ENCODE measurements around the gene COQ10A.

The COQ10A gene

DNA sequence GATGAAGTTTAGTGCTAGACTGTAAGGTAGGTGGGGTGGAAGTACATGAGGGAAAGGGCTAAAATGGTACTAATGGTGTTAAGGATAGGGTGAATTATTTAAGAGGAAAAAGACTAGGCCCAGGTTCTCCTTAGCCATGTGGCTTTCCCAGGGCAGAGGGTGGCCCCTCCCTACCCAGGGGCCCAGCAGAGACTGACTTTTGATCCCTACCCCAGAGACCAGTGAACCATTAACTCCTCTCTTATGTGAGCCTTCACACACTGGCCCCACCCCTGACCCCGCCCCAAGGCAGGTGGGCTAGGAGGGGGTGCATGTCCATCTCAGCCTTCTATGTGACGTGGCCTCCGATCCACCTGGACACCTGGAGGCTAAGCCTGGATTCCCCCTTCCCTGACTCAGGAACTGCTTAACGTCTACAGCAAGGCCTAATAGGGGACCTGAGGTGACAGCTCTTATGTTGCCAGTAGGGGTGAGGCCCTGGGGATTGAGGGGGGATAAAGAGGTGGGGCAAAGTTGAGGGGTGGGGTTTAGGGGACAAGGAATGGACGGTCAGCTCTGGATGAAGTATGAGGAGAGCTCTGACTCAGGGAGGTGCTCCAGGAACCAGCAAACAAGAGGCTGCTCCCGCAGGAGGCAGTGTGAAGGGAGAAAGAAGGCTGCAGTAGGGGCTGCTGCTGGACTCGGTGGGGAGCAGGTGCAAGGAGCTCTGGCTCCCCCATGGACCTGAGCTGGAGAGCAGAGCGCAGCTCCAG lies 36.1 kb upstream of the COQ10A start:
- CTCF ChIA-PET, result interaction anchor here (0.5 to 0.9 kb wide), 2 partner anchors 103 to 228 kb away, joined by 3 read pairs; partner anchors contain the start of gene ESYT1
- no peak for TF ChIP-seq ZNF384 (IDR thresholded peaks at IDR 0.05)
- TF ChIP-seq LEF1 (IDR thresholded peaks at IDR 0.05; ENCODE audit: borderline replicate concordance), result no peak
- TF ChIP-seq L3MBTL2 (conservative IDR thresholded peaks at IDR 0.05), result no peak
- no peak for TF ChIP-seq HDGF (IDR thresholded peaks at IDR 0.05; ENCODE audit: borderline replicate concordance)
- TF ChIP-seq CTBP1 (IDR thresholded peaks at IDR 0.05; ENCODE audit: borderline replicate concordance), result no peak
- TF ChIP-seq SUZ12 (IDR thresholded peaks at IDR 0.05), result no peak

DNA sequence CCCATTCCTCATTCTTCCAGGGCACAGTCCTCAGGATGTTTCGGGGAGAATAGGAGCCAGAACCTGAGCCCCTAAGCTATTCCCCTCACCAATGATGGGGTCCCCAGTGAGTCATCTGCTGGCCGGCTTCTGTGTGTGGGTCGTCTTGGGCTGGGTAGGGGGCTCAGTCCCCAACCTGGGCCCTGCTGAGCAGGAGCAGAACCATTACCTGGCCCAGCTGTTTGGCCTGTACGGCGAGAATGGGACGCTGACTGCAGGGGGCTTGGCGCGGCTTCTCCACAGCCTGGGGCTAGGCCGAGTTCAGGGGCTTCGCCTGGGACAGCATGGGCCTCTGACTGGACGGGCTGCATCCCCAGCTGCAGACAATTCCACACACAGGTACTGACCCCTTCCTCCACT lies 35.6 kb upstream of the COQ10A start:
- CTCF ChIA-PET, result interaction anchor here (0.5 to 0.9 kb wide), 2 partner anchors 103 to 229 kb away, joined by 3 read pairs; partner anchors contain the start of gene ESYT1
- POLR2A ChIA-PET, result interaction anchor here (1.0 to 3.0 kb wide), 2 partner anchors 9 to 85 kb away, joined by 3 to 18 read pairs; partner anchors contain the start of genes CNPY2 and RNF41
- TF ChIP-seq ARNT (IDR thresholded peaks at IDR 0.05), result no peak
- no peak for TF ChIP-seq SP1 (IDR thresholded peaks at IDR 0.05)
- no peak for TF ChIP-seq LEF1 (IDR thresholded peaks at IDR 0.05; ENCODE audit: borderline replicate concordance)
- TF ChIP-seq SUZ12 (IDR thresholded peaks at IDR 0.05), result no peak
- TF ChIP-seq FOXM1 (IDR thresholded peaks at IDR 0.05; ENCODE audit: borderline replicate concordance), result no peak
- no peak for TF ChIP-seq BHLHE40 (IDR thresholded peaks at IDR 0.05; ENCODE audit: borderline replicate concordance)

More for the DNA sequence above, 36.1 kb upstream of the COQ10A start:
- POLR2A ChIA-PET, result interaction anchor here (1.0 to 3.0 kb wide), 2 partner anchors 9 to 85 kb away, joined by 3 to 18 read pairs; partner anchors contain the start of genes CNPY2 and RNF41
- DNase-seq (ENCODE audit: extremely low spot score), result no peak

DNA sequence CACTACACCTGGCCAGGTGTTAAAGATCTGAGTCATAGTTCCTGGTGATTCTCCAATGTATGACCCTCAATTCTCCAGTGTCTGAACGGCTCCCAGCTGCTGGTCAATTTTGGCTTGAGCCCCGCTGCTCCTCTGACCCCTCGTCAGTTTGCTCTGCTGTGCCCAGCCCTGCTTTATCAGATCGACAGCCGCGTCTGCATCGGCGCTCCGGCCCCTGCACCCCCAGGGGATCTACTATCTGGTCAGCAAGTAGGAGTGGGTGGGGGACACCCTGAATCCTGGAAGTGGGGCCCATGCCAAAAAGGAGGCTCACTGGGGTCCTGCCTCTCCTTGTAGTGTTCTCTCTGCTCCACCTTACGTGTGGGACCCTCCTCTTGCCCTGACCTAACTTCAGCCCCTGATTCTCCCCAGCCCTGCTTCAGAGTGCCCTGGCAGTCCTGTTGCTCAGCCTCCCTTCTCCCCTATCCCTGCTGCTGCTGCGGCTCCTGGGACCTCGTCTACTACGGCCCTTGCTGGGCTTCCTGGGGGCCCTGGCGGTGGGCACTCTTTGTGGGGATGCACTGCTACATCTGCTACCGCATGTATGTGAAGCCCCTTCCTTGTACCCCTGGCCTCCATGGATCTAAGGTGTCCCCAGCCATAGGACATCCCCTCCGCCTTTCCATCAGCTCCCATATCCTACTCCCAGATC lies 31.9 kb upstream of the COQ10A start:
- TF ChIP-seq, protein P1, sequence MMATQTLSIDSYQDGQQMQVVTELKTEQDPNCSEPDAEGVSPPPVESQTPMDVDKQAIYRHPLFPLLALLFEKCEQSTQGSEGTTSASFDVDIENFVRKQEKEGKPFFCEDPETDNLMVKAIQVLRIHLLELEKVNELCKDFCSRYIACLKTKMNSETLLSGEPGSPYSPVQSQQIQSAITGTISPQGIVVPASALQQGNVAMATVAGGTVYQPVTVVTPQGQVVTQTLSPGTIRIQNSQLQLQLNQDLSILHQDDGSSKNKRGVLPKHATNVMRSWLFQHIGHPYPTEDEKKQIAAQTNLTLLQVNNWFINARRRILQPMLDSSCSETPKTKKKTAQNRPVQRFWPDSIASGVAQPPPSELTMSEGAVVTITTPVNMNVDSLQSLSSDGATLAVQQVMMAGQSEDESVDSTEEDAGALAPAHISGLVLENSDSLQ (IDR thresholded peaks at IDR 0.05), result no peak
- TF ChIP-seq ARNT (IDR thresholded peaks at IDR 0.05), result no peak
- TF ChIP-seq LEF1 (IDR thresholded peaks at IDR 0.05; ENCODE audit: borderline replicate concordance), result no peak
- no peak for TF ChIP-seq CTBP1 (IDR thresholded peaks at IDR 0.05; ENCODE audit: borderline replicate concordance)
- TF ChIP-seq SUZ12 (IDR thresholded peaks at IDR 0.05), result no peak
- no peak for TF ChIP-seq FOXM1 (IDR thresholded peaks at IDR 0.05; ENCODE audit: borderline replicate concordance)
- TF ChIP-seq BHLHE40 (IDR thresholded peaks at IDR 0.05; ENCODE audit: borderline replicate concordance), result no peak
- no peak for TF ChIP-seq ELF4 (IDR thresholded peaks at IDR 0.05)
- DNase-seq (ENCODE audit: extremely low spot score), result no peak
- CTCF ChIA-PET, result interaction anchor here (1.4 kb wide), 1 partner anchor 27 kb away, joined by 4 read pairs; no protein-coding TSS in a partner anchor
- POLR2A ChIA-PET, result interaction anchor here (1.1 to 2.7 kb wide), 4 partner anchors 13 to 72 kb away, joined by 3 to 18 read pairs (median 6); partner anchors contain the start of gene RNF41

More for the DNA sequence above, 35.6 kb upstream of the COQ10A start:
- no peak for DNase-seq (ENCODE audit: extremely low spot score)

DNA sequence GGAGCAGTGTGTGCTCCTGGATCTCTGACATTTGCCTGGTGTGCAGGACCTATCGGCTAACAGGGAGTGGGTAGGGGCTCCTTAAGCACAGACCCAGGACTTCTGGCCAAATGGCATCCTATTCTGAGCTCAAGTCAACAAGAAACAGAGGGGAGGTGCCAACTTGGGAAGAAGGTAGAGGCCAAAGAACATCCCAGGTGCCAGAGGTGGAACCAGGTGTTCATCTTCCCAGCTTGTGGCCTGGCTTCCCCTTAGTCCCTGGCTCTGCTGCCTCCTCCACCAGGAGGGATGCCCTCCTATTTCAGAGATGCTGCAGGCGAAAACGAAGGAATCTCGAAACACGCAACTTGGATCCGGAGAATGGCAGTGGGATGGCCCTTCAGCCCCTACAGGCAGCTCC lies 30.7 kb upstream of the COQ10A start:
- CTCF ChIA-PET, result interaction anchor here (0.6 to 1.4 kb wide), 3 partner anchors 8 to 116 kb away, joined by 3 read pairs; no protein-coding TSS in a partner anchor
- DNase-seq (ENCODE audit: extremely low spot score), result no peak
- TF ChIP-seq FOXM1 (IDR thresholded peaks at IDR 0.05; ENCODE audit: borderline replicate concordance), result no peak
- TF ChIP-seq NFRKB (IDR thresholded peaks at IDR 0.05), result no peak
- no peak for TF ChIP-seq FOXA1 (IDR thresholded peaks at IDR 0.05)
- no peak for TF ChIP-seq ARNT (IDR thresholded peaks at IDR 0.05)
- no peak for TF ChIP-seq SUZ12 (IDR thresholded peaks at IDR 0.05)
- TF ChIP-seq ELF4 (IDR thresholded peaks at IDR 0.05), result no peak
- TF ChIP-seq BHLHE40 (IDR thresholded peaks at IDR 0.05; ENCODE audit: borderline replicate concordance), result no peak
- TF ChIP-seq HDGF (IDR thresholded peaks at IDR 0.05; ENCODE audit: borderline replicate concordance), result no peak
- no peak for TF ChIP-seq SP1 (IDR thresholded peaks at IDR 0.05)
- TF ChIP-seq, protein P1 (IDR thresholded peaks at IDR 0.05), result no peak
- TF ChIP-seq L3MBTL2 (conservative IDR thresholded peaks at IDR 0.05), result no peak
- no peak for TF ChIP-seq TARDBP (IDR thresholded peaks at IDR 0.05)
- TF ChIP-seq LEF1 (IDR thresholded peaks at IDR 0.05; ENCODE audit: borderline replicate concordance), result no peak
- TF ChIP-seq FOXK2 (IDR thresholded peaks at IDR 0.05), result no peak
- POLR2A ChIA-PET, result interaction anchor here (1.5 to 2.7 kb wide), 3 partner anchors 14 to 31 kb away, joined by 4 to 18 read pairs (median 5); partner anchors contain the start of genes COQ10A and RNF41

DNA sequence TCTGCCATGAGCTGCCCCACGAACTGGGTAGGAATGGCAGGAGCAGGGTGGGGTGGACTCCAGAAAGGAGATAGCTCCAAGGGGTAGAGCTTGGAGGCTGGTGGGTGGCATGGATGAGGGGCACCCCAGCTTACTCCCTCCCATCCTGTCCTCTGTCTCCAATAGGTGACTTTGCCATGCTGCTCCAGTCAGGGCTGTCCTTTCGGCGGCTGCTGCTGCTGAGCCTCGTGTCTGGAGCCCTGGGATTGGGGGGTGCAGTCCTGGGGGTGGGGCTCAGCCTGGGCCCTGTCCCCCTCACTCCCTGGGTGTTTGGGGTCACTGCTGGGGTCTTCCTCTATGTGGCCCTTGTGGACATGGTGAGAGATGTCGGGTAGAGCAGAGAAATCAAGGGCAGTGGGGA lies 29.8 kb upstream of the COQ10A start:
- ChIA-PET POLR2A (interaction anchor here (0.6 to 2.7 kb wide), 5 partner anchors 14 to 133 kb away, joined by 3 to 18 read pairs (median 4); partner anchors contain the start of genes COQ10A, PA2G4, RNF41 and SMARCC2), CTCF (interaction anchor here (1.4 kb wide), 1 partner anchor 117 kb away, joined by 3 read pairs; no protein-coding TSS in a partner anchor)
- DNase-seq (ENCODE audit: extremely low spot score), result no peak
- TF ChIP-seq ARNT (IDR thresholded peaks at IDR 0.05), result no peak
- no peak for TF ChIP-seq FOXA1 (IDR thresholded peaks at IDR 0.05)
- TF ChIP-seq ZNF384 (IDR thresholded peaks at IDR 0.05), result no peak
- TF ChIP-seq, protein P1 (IDR thresholded peaks at IDR 0.05), result no peak
- no peak for TF ChIP-seq HDGF (IDR thresholded peaks at IDR 0.05; ENCODE audit: borderline replicate concordance)
- no peak for TF ChIP-seq TARDBP (IDR thresholded peaks at IDR 0.05)
- no peak for TF ChIP-seq L3MBTL2 (conservative IDR thresholded peaks at IDR 0.05)
- TF ChIP-seq CTBP1 (IDR thresholded peaks at IDR 0.05; ENCODE audit: borderline replicate concordance), result no peak
- TF ChIP-seq FOXM1 (IDR thresholded peaks at IDR 0.05; ENCODE audit: borderline replicate concordance), result no peak
